Nephron (organoid): ENCODE measurements around the gene NDUFS2.

ENCODE experiments used
- H3K27ac Mint-ChIP-seq, 3 experiments: 2 replicates each; pipeline ENCODE4 v1.8.0; 2020; ENCODE audit warnings: mixed read lengths in 3 of 3, mild to moderate bottlenecking in 2 of 3, moderate library complexity in 1 of 3
- H3K27me3 Mint-ChIP-seq: 2 replicates; pipeline ENCODE4 v1.8.0; 2021; ENCODE audit warnings: low read depth, mild to moderate bottlenecking, moderate library complexity, mixed read lengths
- H3K36me3 Mint-ChIP-seq: 2 replicates; pipeline ENCODE4 v1.8.0; 2020; ENCODE audit warnings: low read depth, mixed read lengths
- H3K4me1 Mint-ChIP-seq: 2 replicates; pipeline ENCODE4 v1.8.0; 2020; ENCODE audit warnings: mixed read lengths
- H3K4me3 Mint-ChIP-seq, 3 experiments: 2 replicates each; pipeline ENCODE4 v1.8.0; 2020; ENCODE audit warnings: mild to moderate bottlenecking in 3 of 3, mixed read lengths in 3 of 3, moderate library complexity in 2 of 3
- H3K9me3 Mint-ChIP-seq: 2 replicates; pipeline ENCODE4 v1.8.0; 2020; ENCODE audit warnings: mixed read lengths
- TF ChIP-seq, protein P1 (sequence below), 3 experiments: fragments of 200-600 bp; sonication (generic); IDR thresholded peaks; one replicate each; pipeline ENCODE4 v1.5.0; 2021; ENCODE audit warnings: antibody characterized with exemption in 3 of 3; ENCODE audit not compliant: unreplicated experiment in 3 of 3

NDUFS2 gene

GRCh38 chr1:161201836-161202712, at the start of gene NDUFS2:
Gene NDUFS2 (plus strand): TSS chr1:161202367. CDS start chr1:161202386, 19 bp downstream.
- Mint-ChIP-seq H3K4me1 (peaks cover 68% of the 10 kb centered on the region), H3K27ac (peak within 1 kb of the TSS; percentile 92 to 97 (median 96)), H3K4me3 (peak within 1 kb of the TSS; percentile 94 to 98 (median 97)), H3K36me3 (peaks cover 28% of the 10 kb centered on the region), H3K9me3 (no peaks in the 10 kb centered on the region), H3K27me3 (no peaks in the 10 kb centered on the region)
- TF ChIP-seq, protein P1, sequence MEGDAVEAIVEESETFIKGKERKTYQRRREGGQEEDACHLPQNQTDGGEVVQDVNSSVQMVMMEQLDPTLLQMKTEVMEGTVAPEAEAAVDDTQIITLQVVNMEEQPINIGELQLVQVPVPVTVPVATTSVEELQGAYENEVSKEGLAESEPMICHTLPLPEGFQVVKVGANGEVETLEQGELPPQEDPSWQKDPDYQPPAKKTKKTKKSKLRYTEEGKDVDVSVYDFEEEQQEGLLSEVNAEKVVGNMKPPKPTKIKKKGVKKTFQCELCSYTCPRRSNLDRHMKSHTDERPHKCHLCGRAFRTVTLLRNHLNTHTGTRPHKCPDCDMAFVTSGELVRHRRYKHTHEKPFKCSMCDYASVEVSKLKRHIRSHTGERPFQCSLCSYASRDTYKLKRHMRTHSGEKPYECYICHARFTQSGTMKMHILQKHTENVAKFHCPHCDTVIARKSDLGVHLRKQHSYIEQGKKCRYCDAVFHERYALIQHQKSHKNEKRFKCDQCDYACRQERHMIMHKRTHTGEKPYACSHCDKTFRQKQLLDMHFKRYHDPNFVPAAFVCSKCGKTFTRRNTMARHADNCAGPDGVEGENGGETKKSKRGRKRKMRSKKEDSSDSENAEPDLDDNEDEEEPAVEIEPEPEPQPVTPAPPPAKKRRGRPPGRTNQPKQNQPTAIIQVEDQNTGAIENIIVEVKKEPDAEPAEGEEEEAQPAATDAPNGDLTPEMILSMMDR (IDR thresholded peaks at IDR 0.05; ENCODE audit: unreplicated experiment in 3 of 3), result peak in 2 of 3 experiments; percentile 20 to 43

- TF ChIP-seq, protein P1 (IDR thresholded peaks at IDR 0.05; ENCODE audit: unreplicated experiment in 3 of 3), result no peak
- Mint-ChIP-seq H3K4me3 (peak overlapping the region; percentile 91 to 98 (median 98)), H3K4me1 (peaks cover 17% of the 10 kb centered on the region), H3K27me3 (no peaks in the 10 kb centered on the region), H3K9me3 (no peaks in the 10 kb centered on the region), H3K36me3 (peaks cover 24% of the 10 kb centered on the region), H3K27ac (peak overlapping the region; percentile 99 to 100 (median 100))
These were observed 49.0 kb upstream of the NDUFS2 start for GRCh38 chr1:161153176-161153575.

GRCh38 chr1:161153682-161154337, 48.4 kb upstream of the NDUFS2 start, which contains the start of gene UFC1:
Gene UFC1 (plus strand): TSS chr1:161153978. CDS start chr1:161153998, 20 bp downstream.
- TF ChIP-seq, protein P1 (IDR thresholded peaks at IDR 0.05; ENCODE audit: unreplicated experiment in 3 of 3), result no peak
- Mint-ChIP-seq H3K9me3 (no peaks in the 10 kb centered on the region), H3K4me3 (peak within 1 kb of the TSS; percentile 91 to 98 (median 98)), H3K27me3 (no peaks in the 10 kb centered on the region), H3K4me1 (peaks cover 23% of the 10 kb centered on the region), H3K27ac (peak within 1 kb of the TSS; percentile 99 to 100 (median 100)), H3K36me3 (peaks cover 28% of the 10 kb centered on the region)

DNA sequence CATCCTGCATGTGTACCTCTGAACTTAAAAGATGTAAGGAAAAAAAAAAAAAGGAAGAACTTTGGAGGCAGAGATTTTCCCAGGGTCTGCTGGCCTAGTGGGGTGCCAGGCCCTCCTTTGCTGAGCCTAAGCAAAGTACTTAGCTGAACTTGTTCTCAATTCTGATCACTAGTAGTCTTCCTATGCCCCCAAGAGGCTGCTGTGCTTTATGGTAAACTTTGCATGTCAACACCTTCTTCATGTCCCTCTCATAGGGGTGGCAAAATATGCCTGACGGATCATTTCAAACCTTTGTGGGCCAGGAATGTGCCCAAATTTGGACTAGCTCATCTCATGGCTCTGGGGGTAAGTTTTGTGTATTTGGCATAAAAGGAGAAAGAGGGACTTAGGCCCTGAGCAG, 44.3 kb upstream of the NDUFS2 start:
- H3K4me3 Mint-ChIP-seq, result peak overlapping the region; percentile 91 to 96 (median 92)
- TF ChIP-seq, protein P1 (IDR thresholded peaks at IDR 0.05; ENCODE audit: unreplicated experiment in 3 of 3), result no peak
- H3K27me3 Mint-ChIP-seq, result no peaks in the 10 kb centered on the region
- H3K4me1 Mint-ChIP-seq, result peaks cover 56% of the 10 kb centered on the region
- H3K36me3 Mint-ChIP-seq, result peaks cover 53% of the 10 kb centered on the region
- peak overlapping the region; percentile 88 to 95 (median 91) for H3K27ac Mint-ChIP-seq
- H3K9me3 Mint-ChIP-seq, result no peaks in the 10 kb centered on the region

- peak overlapping the region; percentile 88 to 95 (median 91) for H3K27ac Mint-ChIP-seq
- H3K9me3 Mint-ChIP-seq, result no peaks in the 10 kb centered on the region
These were observed 43.7 kb upstream of the NDUFS2 start for GRCh38 chr1:161158316-161159010.

More at GRCh38 chr1:161158316-161159010, 43.7 kb upstream of the NDUFS2 start:
- Mint-ChIP-seq H3K36me3 (peaks cover 59% of the 10 kb centered on the region), H3K4me1 (peaks cover 57% of the 10 kb centered on the region), H3K4me3 (peak overlapping the region; percentile 91 to 96 (median 92)), H3K27me3 (no peaks in the 10 kb centered on the region)
- TF ChIP-seq, protein P1 (IDR thresholded peaks at IDR 0.05; ENCODE audit: unreplicated experiment in 3 of 3), result no peak
